ENCODE measurements around the gene CCDC97. TPM values are rescaled to one million over a fixed set of nuclear protein-coding genes. Genes with fewer than 3 reads are reported as not detected.

Gene CCDC97
- total RNA-seq, 1 experiment from 2014 or later = 18.3 TPM

GRCh38 chr19:41321600-41322270 is 11.8 kb downstream of the CCDC97 start:
- Histone ChIP-seq H3K36me3 (ENCODE audit: low read depth, low read length) (peaks cover 8% of the 10 kb centered on the region; the same call in 1 of the 2 replicates), H3K9me3 (ENCODE audit: low read length) (no peaks in the 10 kb centered on the region), H3K9me2 (replicated peaks; ENCODE audit: low read length) (no peaks in the 10 kb centered on the region), H3F3A (ENCODE audit: low read length, unreplicated experiment) (peaks cover 7% of the 10 kb centered on the region), H3K9ac (ENCODE audit: low read length) (no peak overlapping the region), H3K4me2 (ENCODE audit: low read length) (no peak overlapping the region), H4K20me1 (ENCODE audit: low read length) (no peaks in the 10 kb centered on the region), H2AFZ (ENCODE audit: low read length) (no peak overlapping the region), H3K27me3 (ENCODE audit: low read length) (no peaks in the 10 kb centered on the region), H3K4me3 (ENCODE audit: low read length) (no peak overlapping the region), H3K27ac (ENCODE audit: low read length) (peak overlapping the region; percentile 97), H3K4me1 (ENCODE audit: insufficient read depth, low read length) (peaks cover 50% of the 10 kb centered on the region), H3K79me2 (ENCODE audit: low read length) (no peaks in the 10 kb centered on the region; the same call in none of the 2 replicates)
- CTCF ChIA-PET = interaction anchor here (0.5 to 0.8 kb wide), 2 partner anchors 14 to 31 kb away, joined by 3 read pairs; no protein-coding TSS in a partner anchor
- POLR2A ChIA-PET (ENCODE audit: unreplicated experiment) = no interaction called here
- intact Hi-C loops (cut with micrococcal nuclease) = no loop called here
- peak; percentile 41 for DNase-seq
- no TSS peak for BruUV-seq (replicated peaks)
- no peak for ATAC-seq
- TF ChIP-seq CTCF (conservative IDR thresholded peaks at IDR 0.05; ENCODE audit: low read depth, low read length) (peak; percentile 63), EZH2phosphoT487 (IDR thresholded peaks at IDR 0.05; ENCODE audit: borderline replicate concordance, low read length) (no peak)

GRCh38 chr19:41322451-41322850 is 12.5 kb downstream of the CCDC97 start:
- Histone ChIP-seq H3K9me3 (ENCODE audit: low read length) (no peaks in the 10 kb centered on the region), H4K20me1 (ENCODE audit: low read length) (no peaks in the 10 kb centered on the region), H3K27me3 (ENCODE audit: low read length) (no peaks in the 10 kb centered on the region), H3K36me3 (ENCODE audit: low read depth, low read length) (peaks cover 3% of the 10 kb centered on the region; the same call in 1 of the 2 replicates), H3K27ac (ENCODE audit: low read length) (peak overlapping the region; percentile 97), H3K79me2 (ENCODE audit: low read length) (peaks cover 6% of the 10 kb centered on the region), H3K9ac (ENCODE audit: low read length) (peak overlapping the region; percentile 79; the same call in 1 of the 2 replicates), H2AFZ (ENCODE audit: low read length) (no peak overlapping the region), H3K4me3 (ENCODE audit: low read length) (no peak overlapping the region), H3F3A (ENCODE audit: low read length, unreplicated experiment) (peaks cover 7% of the 10 kb centered on the region), H3K9me2 (replicated peaks; ENCODE audit: low read length) (no peaks in the 10 kb centered on the region), H3K4me2 (ENCODE audit: low read length) (no peak overlapping the region), H3K4me1 (ENCODE audit: insufficient read depth, low read length) (peaks cover 57% of the 10 kb centered on the region)
- no peak for DNase-seq
- POLR2A ChIA-PET (ENCODE audit: unreplicated experiment) = no interaction called here
- ATAC-seq = no peak
- no TSS peak for BruUV-seq (replicated peaks)
- intact Hi-C loops (cut with micrococcal nuclease) = no loop called here
- TF ChIP-seq CTCF (conservative IDR thresholded peaks at IDR 0.05; ENCODE audit: low read depth, low read length) = no peak
- no peak for TF ChIP-seq EZH2 (IDR thresholded peaks at IDR 0.05; ENCODE audit: low read length, unreplicated experiment)
- TF ChIP-seq EZH2phosphoT487 (IDR thresholded peaks at IDR 0.05; ENCODE audit: borderline replicate concordance, low read length) = no peak
- CTCF ChIA-PET = interaction anchor here (0.8 kb wide), 1 partner anchor 30 kb away, joined by 3 read pairs; no protein-coding TSS in a partner anchor

GRCh38 chr19:41323023-41323422 is 13.1 kb downstream of the CCDC97 start:
- CTCF ChIA-PET = no interaction called here
- Histone ChIP-seq H3K9me2 (replicated peaks; ENCODE audit: low read length) (no peaks in the 10 kb centered on the region), H3F3A (ENCODE audit: low read length, unreplicated experiment) (peaks cover 7% of the 10 kb centered on the region), H3K79me2 (ENCODE audit: low read length) (peaks cover 6% of the 10 kb centered on the region), H3K4me1 (ENCODE audit: insufficient read depth, low read length) (peaks cover 61% of the 10 kb centered on the region), H3K27me3 (ENCODE audit: low read length) (no peaks in the 10 kb centered on the region), H3K4me2 (ENCODE audit: low read length) (peak overlapping the region; percentile 69), H3K36me3 (ENCODE audit: low read depth, low read length) (peaks cover 3% of the 10 kb centered on the region; the same call in 1 of the 2 replicates), H3K9me3 (ENCODE audit: low read length) (no peaks in the 10 kb centered on the region), H3K9ac (ENCODE audit: low read length) (peak overlapping the region; percentile 79), H2AFZ (ENCODE audit: low read length) (no peak overlapping the region), H4K20me1 (ENCODE audit: low read length) (no peaks in the 10 kb centered on the region), H3K27ac (ENCODE audit: low read length) (peak overlapping the region; percentile 97), H3K4me3 (ENCODE audit: low read length) (no peak overlapping the region)
- ATAC-seq = no peak
- intact Hi-C loops (cut with micrococcal nuclease) = no loop called here
- no peak for DNase-seq
- POLR2A ChIA-PET (ENCODE audit: unreplicated experiment) = no interaction called here
- TF ChIP-seq EZH2phosphoT487 (IDR thresholded peaks at IDR 0.05; ENCODE audit: borderline replicate concordance, low read length) (no peak), EZH2 (IDR thresholded peaks at IDR 0.05; ENCODE audit: low read length, unreplicated experiment) (no peak), CTCF (conservative IDR thresholded peaks at IDR 0.05; ENCODE audit: low read depth, low read length) (no peak)
- BruUV-seq (replicated peaks) = no TSS peak

All from PC-3 (cell line).